Endothelial cell of umbilical vein (primary cell): ENCODE results near the gene CUL3. TPM values are rescaled to one million over a fixed set of nuclear protein-coding genes. Genes with fewer than 3 reads are reported as not detected.

ENCODE experiments used
- BruUV-seq: library from RNA; stranded (reverse); fragments of 400-500 nt; replicated peaks from 2 replicates; lab custom pipeline; 2021; lab: Mats Ljungman, UMichigan
- CTCF ChIA-PET: fragments of 300-600, 350-600 bp; sonication (Branson Sonifier 250); formaldehyde crosslinking; loops from one replicate; lab custom pipeline; 2021; ENCODE audit warnings: antibody characterized with exemption, inconsistent platforms; lab: Charles Lee
- POLR2A ChIA-PET: fragments of 300-600, 350-600 bp; sonication (Branson Sonifier 250); formaldehyde crosslinking; loops from one replicate; lab custom pipeline; 2021; ENCODE audit warnings: antibody characterized with exemption, inconsistent platforms; lab: Charles Lee
- DNase-seq: peaks from one replicate; pipeline ENCODE4 v3.0.0-alpha.2; 2011; ENCODE audit warnings: low read depth, low spot score
- FAIRE-seq: peaks from 2 replicates; lab custom pipeline; 2011; peaks lifted over from hg19 to GRCh38; lab: Jason Lieb, UNC
- H2AFZ ChIP-seq: 2 replicates; pipeline ENCODE4 v1.6.0; 2012; ENCODE audit warnings: low read depth, low read length, control low read depth, inconsistent platforms
- H3K27ac ChIP-seq: 2 replicates; pipeline ENCODE4 v1.5.1; 2011; ENCODE audit warnings: low read depth, mild to moderate bottlenecking, control low read depth, low read length, moderate library complexity; ENCODE audit not compliant: insufficient read depth
- H3K27me3 ChIP-seq, 2 experiments: 2 replicates each; pipeline versions ENCODE4 v1.6.0 to v1.6.1; 2011; ENCODE audit warnings: low read length in 2 of 2, mixed read lengths in 1 of 2; ENCODE audit not compliant: control insufficient read depth in 2 of 2, insufficient read depth in 2 of 2
- H3K36me3 ChIP-seq, 2 experiments: 2 replicates in 1 of 2; 3 replicates in 1 of 2; pipeline ENCODE4 v1.5.1; 2011; ENCODE audit warnings: low read length in 2 of 2, mild to moderate bottlenecking in 1 of 2, moderate library complexity in 1 of 2; ENCODE audit not compliant: control insufficient read depth in 2 of 2, insufficient read depth in 2 of 2; ENCODE audit errors: extremely low read depth in 1 of 2
- H3K4me1 ChIP-seq: 3 replicates; pipeline ENCODE4 v1.5.1; 2011; ENCODE audit warnings: mild to moderate bottlenecking, low read length; ENCODE audit not compliant: control insufficient read depth, insufficient read depth; ENCODE audit errors: extremely low read depth
- H3K4me2 ChIP-seq: 2 replicates; pipeline ENCODE4 v1.6.1; 2011; ENCODE audit warnings: low read length, control low read depth, mixed read lengths; ENCODE audit not compliant: insufficient read depth
- H3K4me3 ChIP-seq, 3 experiments: fragments of 200-600 bp in 1 of 3; sonication (generic), shearing (Covaris generic) in 1 of 3; replicated peaks in 1 of 3; 2 replicates each; pipeline ENCODE4 v1.5.1; 2011 to 2016; ENCODE audit warnings: control low read depth in 3 of 3, low read length in 3 of 3, mild to moderate bottlenecking in 2 of 3, inconsistent platforms in 1 of 3, low read depth in 1 of 3, moderate library complexity in 1 of 3; ENCODE audit not compliant: insufficient read depth in 1 of 3
- H3K79me2 ChIP-seq: 2 replicates; pipeline ENCODE4 v1.6.0; 2012; ENCODE audit warnings: low read length, inconsistent platforms; ENCODE audit not compliant: control insufficient read depth, insufficient read depth
- H3K9ac ChIP-seq: replicated peaks from 2 replicates; pipeline ENCODE3; 2011; ENCODE audit warnings: low read length, control low read depth; ENCODE audit not compliant: insufficient read depth; ENCODE audit errors: extremely low read depth
- H3K9me1 ChIP-seq: replicated peaks from 3 replicates; pipeline ENCODE4 v1.6.0; 2011; ENCODE audit warnings: mild to moderate bottlenecking, low read length; ENCODE audit not compliant: control insufficient read depth, insufficient read depth; ENCODE audit errors: extremely low read depth
- H3K9me3 ChIP-seq: replicated peaks from 2 replicates; pipeline ENCODE4 v1.5.1; 2012; ENCODE audit warnings: low read length, inconsistent platforms; ENCODE audit not compliant: control insufficient read depth, insufficient read depth
- H4K20me1 ChIP-seq: replicated peaks from 2 replicates; pipeline ENCODE3; 2011; ENCODE audit warnings: mild to moderate bottlenecking, low read length; ENCODE audit not compliant: control insufficient read depth, insufficient read depth; ENCODE audit errors: extremely low read depth
- EZH2 ChIP-seq: IDR thresholded peaks from 2 replicates; pipeline ENCODE4 v1.6.1; 2012; ENCODE audit warnings: borderline replicate concordance, low read depth, mild to moderate bottlenecking, moderate library complexity, low read length, inconsistent platforms; ENCODE audit not compliant: severe bottlenecking
- FOS ChIP-seq: IDR thresholded peaks from 2 replicates; pipeline ENCODE4 v1.6.1; 2011; ENCODE audit warnings: mild to moderate bottlenecking, low read length, moderate library complexity, borderline replicate concordance; ENCODE audit not compliant: insufficient read depth
- GATA2 ChIP-seq: IDR thresholded peaks from 2 replicates; pipeline ENCODE4 v1.7.0; 2011; ENCODE audit warnings: low read depth, mild to moderate bottlenecking, moderate library complexity, mixed read lengths, low read length; ENCODE audit not compliant: insufficient read length, insufficient read depth
- JUN ChIP-seq: IDR thresholded peaks from 2 replicates; pipeline ENCODE4 v1.6.1; 2011; ENCODE audit warnings: borderline replicate concordance, low read depth; ENCODE audit not compliant: insufficient read length, insufficient read depth
- MAX ChIP-seq: IDR thresholded peaks from 2 replicates; pipeline ENCODE4 v1.6.1; 2011; ENCODE audit not compliant: insufficient read depth, insufficient read length
- MYC ChIP-seq: IDR thresholded peaks from one replicate; pipeline ENCODE4 v1.6.1; 2011; ENCODE audit warnings: mild to moderate bottlenecking, low read depth, low read length
- POLR2A ChIP-seq: IDR thresholded peaks from 2 replicates; pipeline ENCODE4 v1.6.1; 2012; ENCODE audit warnings: low read depth, mild to moderate bottlenecking, control low read depth, low read length
- POLR2AphosphoS5 ChIP-seq: IDR thresholded peaks from 2 replicates; pipeline ENCODE4 v1.6.1; 2012; ENCODE audit warnings: low read depth, mild to moderate bottlenecking, control low read depth, low read length, moderate library complexity; ENCODE audit not compliant: insufficient read depth
- dilution Hi-C: fragments of 300-500 bp; cut with MboI; formaldehyde crosslinking; loops from one replicate; pipeline ENCODE4 v1.15.0; 2019; ENCODE audit warnings: low sequenced_read_pairs; ENCODE audit not compliant: extremely low pct_ligation_motif_present
- intact Hi-C: fragments of 100-400 bp; cut with micrococcal nuclease; formaldehyde crosslinking; loops from one replicate; pipeline ENCODE4 v1.10.0; 2022
- polyA plus RNA-seq, 4 experiments: library from polyadenylated mRNA; depleted of rRNA in 3 of 4; stranded (reverse) in 3 of 4; unstranded in 1 of 4; fragments of >200 nt; gene quantifications; 2 replicates each; pipeline versions ENCODE4 v1.2.1 to v1.2.3, GENCODE V29; 2011 to 2012; ENCODE audit warnings: missing spikeins in 1 of 4
- total RNA-seq: library from RNA; stranded (reverse); gene quantifications from 2 replicates; pipeline ENCODE4 v1.2.3, GENCODE V29; 2021
- TF ChIP-seq, protein P1 (sequence below), 2 donors: IDR thresholded peaks; 1 replicate in 1 of 2; 2 replicates in 1 of 2; pipeline ENCODE4 v1.5.1; 2011; ENCODE audit warnings: low read length in 2 of 2, mild to moderate bottlenecking in 2 of 2, moderate library complexity in 2 of 2, control low read depth in 1 of 2, inconsistent platforms in 1 of 2, low read depth in 1 of 2; ENCODE audit not compliant: insufficient read depth in 1 of 2; ENCODE audit errors: extremely low read depth in 1 of 2

CUL3 gene
- total and polyA plus RNA-seq, 2 donors (not counting 3 experiments of a cell fraction or from before 2014, with no cell fraction given), result 22.7 to 82.3 TPM

DNA sequence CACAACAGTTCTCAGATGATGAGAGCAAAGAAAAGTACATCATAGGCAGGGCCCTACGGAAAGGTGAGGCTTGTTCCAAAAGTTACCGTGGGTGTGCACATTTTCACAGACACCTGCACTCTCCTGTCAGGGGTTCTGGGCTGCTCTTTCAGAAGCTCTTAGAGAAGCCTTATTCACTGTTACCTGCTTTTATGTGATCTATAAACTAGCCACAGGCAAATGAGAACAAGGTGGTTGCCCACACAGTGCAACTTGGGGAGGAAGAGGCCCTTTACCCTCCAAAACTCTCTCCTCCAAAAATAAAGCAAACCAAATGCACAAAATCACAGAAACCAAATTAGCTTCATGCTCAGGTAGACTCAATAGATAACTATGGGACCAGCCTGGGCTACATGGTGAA is 11.1 kb upstream of the CUL3 start:
- intact Hi-C loops (no loop called here), dilution Hi-C loops (no loop called here)
- no peaks in the 10 kb centered on the region for H3K79me2 ChIP-seq
- H2AFZ ChIP-seq, result no peak overlapping the region
- no peaks in the 10 kb centered on the region for H3K4me1 ChIP-seq
- no peaks in the 10 kb centered on the region for H3K9me1 ChIP-seq
- ChIA-PET CTCF (no interaction called here), POLR2A (no interaction called here)
- no peak overlapping the region for H3K27ac ChIP-seq
- no TSS peak for BruUV-seq
- peaks cover 0 to 4% of the 10 kb centered on the region in 2 experiments for H3K27me3 ChIP-seq
- H3K4me3 ChIP-seq, result no peak overlapping the region
- H3K4me2 ChIP-seq, result no peak overlapping the region
- DNase-seq, result no peak
- no peak overlapping the region for H3K9ac ChIP-seq
- no peak for FAIRE-seq
- no peaks in the 10 kb centered on the region for H3K9me3 ChIP-seq
- no peaks in the 10 kb centered on the region for H4K20me1 ChIP-seq
- TF ChIP-seq, protein P1, sequence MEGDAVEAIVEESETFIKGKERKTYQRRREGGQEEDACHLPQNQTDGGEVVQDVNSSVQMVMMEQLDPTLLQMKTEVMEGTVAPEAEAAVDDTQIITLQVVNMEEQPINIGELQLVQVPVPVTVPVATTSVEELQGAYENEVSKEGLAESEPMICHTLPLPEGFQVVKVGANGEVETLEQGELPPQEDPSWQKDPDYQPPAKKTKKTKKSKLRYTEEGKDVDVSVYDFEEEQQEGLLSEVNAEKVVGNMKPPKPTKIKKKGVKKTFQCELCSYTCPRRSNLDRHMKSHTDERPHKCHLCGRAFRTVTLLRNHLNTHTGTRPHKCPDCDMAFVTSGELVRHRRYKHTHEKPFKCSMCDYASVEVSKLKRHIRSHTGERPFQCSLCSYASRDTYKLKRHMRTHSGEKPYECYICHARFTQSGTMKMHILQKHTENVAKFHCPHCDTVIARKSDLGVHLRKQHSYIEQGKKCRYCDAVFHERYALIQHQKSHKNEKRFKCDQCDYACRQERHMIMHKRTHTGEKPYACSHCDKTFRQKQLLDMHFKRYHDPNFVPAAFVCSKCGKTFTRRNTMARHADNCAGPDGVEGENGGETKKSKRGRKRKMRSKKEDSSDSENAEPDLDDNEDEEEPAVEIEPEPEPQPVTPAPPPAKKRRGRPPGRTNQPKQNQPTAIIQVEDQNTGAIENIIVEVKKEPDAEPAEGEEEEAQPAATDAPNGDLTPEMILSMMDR (IDR thresholded peaks at IDR 0.05; ENCODE audit: extremely low read depth in 1 of 2, insufficient read depth in 1 of 2, low read depth in 1 of 2, low read length in 2 of 2), result no peak
- no peak for TF ChIP-seq JUN
- TF ChIP-seq FOS, result no peak
- TF ChIP-seq POLR2A, result no peak
- TF ChIP-seq POLR2AphosphoS5, result no peak
- no peaks in the 10 kb centered on the region for H3K36me3 ChIP-seq

DNA sequence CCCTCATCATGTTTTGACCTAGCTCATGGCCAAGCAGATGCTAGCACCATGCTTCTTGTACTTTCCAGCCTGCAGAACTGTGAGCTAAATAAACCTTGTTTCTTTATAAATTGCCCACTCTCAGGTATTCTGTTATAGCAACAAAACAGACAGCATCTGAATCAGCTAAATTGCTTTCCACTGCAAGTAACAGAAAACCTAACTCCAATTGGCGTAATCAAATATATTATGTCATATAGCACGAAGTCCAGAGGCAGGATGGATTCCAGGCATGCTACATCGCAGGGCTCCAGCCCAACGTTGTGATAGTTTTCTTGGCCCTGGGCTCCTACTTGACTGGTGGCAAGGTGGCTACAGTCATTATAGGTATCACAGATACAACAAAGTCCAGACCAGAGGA is 10.4 kb upstream of the CUL3 start:
- FAIRE-seq, result no peak

More for the DNA sequence above, 10.4 kb upstream of the CUL3 start:
- ChIA-PET POLR2A (no interaction called here), CTCF (no interaction called here)
- Histone ChIP-seq H3K27ac (no peak overlapping the region), H3K9me1 (no peaks in the 10 kb centered on the region), H3K9ac (no peak overlapping the region), H3K4me3 (no peak overlapping the region), H3K4me1 (no peaks in the 10 kb centered on the region), H3K36me3 (no peaks in the 10 kb centered on the region), H3K27me3 (peaks cover 0 to 4% of the 10 kb centered on the region in 2 experiments), H4K20me1 (no peaks in the 10 kb centered on the region), H3K9me3 (no peaks in the 10 kb centered on the region), H2AFZ (no peak overlapping the region), H3K4me2 (no peak overlapping the region), H3K79me2 (no peaks in the 10 kb centered on the region)
- intact Hi-C loops, result no loop called here
- dilution Hi-C loops, result no loop called here
- BruUV-seq, result no TSS peak
- TF ChIP-seq FOS (no peak), MAX (no peak), EZH2 (no peak), POLR2AphosphoS5 (no peak), JUN (no peak), POLR2A (no peak), GATA2 (no peak), MYC (no peak)
- TF ChIP-seq, protein P1 (IDR thresholded peaks at IDR 0.05; ENCODE audit: extremely low read depth in 1 of 2, insufficient read depth in 1 of 2, low read depth in 1 of 2, low read length in 2 of 2), result no peak
- DNase-seq, result no peak
